Activated CD8-positive, alpha-beta memory T cell treated with anti-CD3 and anti-CD28 coated beads for 24 hours (primary cell): ENCODE measurements around the gene MX1.

Experiments
- DNase-seq: peaks from one replicate; pipeline ENCODE4 v3.0.0-alpha.2; 2020

Gene MX1

GRCh38 chr21:41494242-41494641 is 68.2 kb downstream of the MX1 start:
- DNase-seq = no peak

DNA sequence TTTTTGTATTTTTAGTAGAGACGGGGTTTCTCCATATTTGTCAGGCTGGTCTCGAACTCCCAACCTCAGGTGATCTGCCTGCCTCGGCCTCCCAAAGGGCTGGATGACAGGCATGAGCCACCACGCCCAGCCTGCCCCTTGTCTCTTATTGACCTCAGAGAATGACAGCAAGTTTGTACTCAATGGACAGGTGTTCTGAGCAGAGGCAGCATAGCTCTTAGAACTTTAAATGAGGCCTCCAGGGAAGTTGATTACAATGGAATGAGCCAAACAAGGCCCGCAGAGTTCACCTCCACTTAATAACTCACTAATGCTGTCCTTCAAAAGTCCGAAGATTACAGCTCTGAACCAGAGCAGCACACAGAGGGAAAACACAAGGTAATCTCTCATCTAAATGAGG is 71.0 kb downstream of the MX1 start:
- no peak for DNase-seq

GRCh38 chr21:41497788-41498187 is 71.7 kb downstream of the MX1 start:
- no peak for DNase-seq

DNA sequence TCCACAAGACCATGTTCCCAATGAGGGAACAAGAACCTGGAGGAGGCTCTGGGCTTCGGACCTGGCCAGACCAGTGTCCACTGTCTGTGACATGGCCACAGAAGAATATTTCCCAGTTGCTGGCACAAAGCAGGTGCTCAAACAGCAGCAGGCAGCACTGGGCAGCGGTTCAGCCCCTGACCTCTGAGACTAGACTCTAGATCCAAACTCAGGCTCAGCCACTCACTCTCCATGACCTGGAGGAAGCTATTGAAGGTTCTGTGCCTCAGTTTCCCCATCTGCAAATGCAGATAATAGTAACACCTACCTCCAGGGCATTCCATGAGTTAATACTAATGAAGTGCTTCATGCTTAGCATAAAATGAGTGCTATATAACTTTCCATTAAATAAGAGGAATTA is 73.9 kb downstream of the MX1 start:
- no peak for DNase-seq

- no peak for DNase-seq
These were observed 74.3 kb downstream of the MX1 start for GRCh38 chr21:41500363-41500762.

DNA sequence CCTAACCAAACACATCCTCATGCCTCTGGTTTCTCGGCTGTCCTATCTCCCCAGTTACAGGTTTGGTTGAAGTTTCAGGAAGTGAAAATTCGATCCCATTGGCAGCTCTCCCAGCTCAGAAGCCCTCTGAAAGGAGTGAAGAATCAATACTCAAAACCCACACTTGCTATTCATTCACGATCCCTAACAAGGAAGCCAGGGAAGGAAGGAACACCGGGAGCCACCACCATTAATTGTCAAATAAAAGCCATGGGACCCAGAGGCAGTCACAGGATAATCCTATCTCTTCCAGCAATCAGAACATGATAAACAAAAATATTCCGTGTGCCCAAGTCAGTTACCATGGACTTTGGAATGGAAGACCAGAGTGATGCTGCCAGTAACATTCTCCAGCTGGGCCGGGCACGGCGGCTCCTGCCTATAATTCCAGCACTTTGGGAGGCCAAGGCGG is 74.9 kb downstream of the MX1 start:
- no peak for DNase-seq

DNA sequence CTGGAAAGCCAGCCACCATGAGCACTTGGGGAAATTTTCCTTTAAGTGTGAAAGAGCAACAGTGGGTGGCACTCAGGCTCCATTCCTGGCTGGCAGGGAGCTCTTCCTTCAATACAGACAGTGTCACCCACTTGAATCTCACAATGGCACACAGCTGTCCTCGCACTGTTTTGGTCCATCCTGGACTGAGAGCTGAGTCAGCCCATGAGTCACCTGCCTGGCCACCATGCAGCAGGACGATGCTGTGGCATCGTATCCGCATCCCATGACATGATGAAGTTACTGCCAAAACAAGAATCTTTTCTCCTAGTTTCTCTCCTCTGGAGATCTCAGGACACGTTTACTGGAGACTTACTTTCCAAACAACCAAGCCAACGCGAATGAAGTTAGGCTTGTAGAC is 75.9 kb downstream of the MX1 start:
- DNase-seq = no peak

GRCh38 chr21:41503331-41503730 is 77.3 kb downstream of the MX1 start:
- no peak for DNase-seq

DNA sequence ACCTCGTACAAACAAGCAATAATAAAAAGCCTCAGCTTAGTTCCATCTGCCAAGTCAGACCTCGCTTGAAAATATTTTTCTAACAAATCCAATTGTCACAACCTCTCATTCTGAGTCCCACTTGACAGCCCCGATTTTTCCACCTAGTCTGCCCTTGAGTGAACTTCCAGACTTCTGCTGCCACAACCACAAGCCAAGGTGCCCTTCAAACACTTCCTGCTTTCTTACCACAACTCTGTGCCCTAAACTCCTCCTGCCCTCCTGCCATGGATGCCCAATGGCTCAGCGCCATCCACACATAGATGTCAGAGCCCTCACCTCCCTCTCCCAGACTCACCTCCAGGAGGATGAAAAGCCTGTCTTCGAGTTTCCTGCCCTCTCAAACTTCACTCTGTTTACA is 78.0 kb downstream of the MX1 start:
- DNase-seq = no peak

GRCh38 chr21:41506005-41506594 is 80.1 kb downstream of the MX1 start:
- DNase-seq = no peak

- no peak for DNase-seq
These were observed 80.8 kb downstream of the MX1 start for GRCh38 chr21:41506611-41507520.

- no peak for DNase-seq
These were observed 81.7 kb downstream of the MX1 start, which contains the start of gene TMPRSS2 for GRCh38 chr21:41507521-41508414. Gene TMPRSS2 (minus strand): TSS chr21:41508158. CDS start chr21:41498133, 10,025 bp downstream.

DNA sequence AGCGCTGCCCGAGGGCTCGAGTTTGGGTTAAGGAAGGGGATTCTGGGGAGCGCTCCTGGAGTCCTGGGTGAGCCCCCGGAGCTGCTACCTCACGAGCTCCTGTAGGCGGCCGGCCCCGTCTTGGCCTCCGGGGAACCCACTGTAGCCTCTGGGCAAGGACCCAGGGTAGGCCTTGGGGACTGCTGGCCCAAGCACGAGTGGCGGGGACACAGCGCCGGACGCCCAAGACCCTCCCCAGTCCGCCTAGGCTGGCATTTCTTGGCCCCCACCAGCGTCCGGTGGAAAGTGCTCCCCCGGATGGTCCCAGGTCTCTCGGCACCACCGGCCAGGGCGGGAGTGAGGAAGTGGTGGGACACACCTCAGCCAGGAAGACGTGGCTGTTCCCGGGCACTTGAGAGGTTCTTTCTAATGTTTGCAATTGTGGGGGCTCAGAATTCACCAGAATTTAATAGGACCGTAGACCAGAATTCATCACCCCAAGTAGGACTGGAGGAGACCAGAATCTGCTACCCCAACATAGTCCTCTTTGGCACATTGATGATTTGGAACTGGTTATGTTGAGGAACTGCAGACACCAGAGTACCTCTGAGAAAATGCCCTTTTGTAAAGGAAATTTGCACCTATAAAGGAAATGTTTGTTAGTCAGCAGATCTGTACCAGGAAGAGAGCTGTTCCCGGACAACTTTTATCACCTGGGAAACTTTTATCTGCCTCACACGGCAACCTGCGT is 82.5 kb downstream of the MX1 start:
- no peak for DNase-seq
